Fibroblast of pulmonary artery (primary cell): ENCODE data around the gene TTLL13.

Source experiments
- DNase-seq: peaks from one replicate; pipeline ENCODE4 v3.0.0-alpha.2; 2010; ENCODE audit warnings: low read depth
- H3K4me3 ChIP-seq: replicated peaks from 2 replicates; pipeline ENCODE4 v1.5.1; 2011; ENCODE audit warnings: low read depth, mild to moderate bottlenecking, control low read depth, low read length, moderate library complexity
- TF ChIP-seq, protein P1 (sequence below): IDR thresholded peaks from 2 replicates; pipeline ENCODE4 v1.5.1; 2011; ENCODE audit warnings: mild to moderate bottlenecking, control low read depth, low read length, inconsistent platforms; ENCODE audit errors: missing control alignments

Gene TTLL13

DNA sequence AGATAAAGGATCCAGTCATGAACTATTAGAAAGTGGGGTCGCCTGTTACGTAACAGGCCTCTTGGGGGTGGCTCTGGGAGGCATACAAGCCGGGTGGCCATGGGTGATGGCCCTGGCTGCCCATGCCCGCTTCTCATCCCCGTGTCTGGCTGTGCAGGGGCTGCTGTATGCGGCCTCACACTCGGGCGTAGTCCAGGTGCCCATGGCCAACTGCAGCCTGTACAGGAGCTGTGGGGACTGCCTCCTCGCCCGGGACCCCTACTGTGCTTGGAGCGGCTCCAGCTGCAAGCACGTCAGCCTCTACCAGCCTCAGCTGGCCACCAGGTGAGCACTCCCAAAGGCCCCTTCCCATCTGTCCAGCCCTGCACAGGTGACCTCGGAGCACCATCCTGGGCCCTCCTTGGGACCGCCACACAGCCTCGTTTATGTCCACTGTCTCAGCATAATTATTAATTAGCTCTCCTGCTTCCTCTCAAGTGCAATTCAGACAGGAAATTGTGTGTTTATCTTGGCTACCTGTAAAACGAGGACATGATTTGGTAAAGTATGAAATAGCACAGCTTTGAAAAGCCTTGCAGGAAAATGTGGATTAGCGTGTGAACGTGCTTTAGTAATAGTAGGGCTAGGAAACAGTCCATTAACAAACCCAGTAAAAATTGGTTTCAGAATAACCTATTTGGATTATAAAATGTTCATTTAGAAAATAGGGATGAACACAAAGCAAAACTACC lies 23.7 kb upstream of the TTLL13 start:
- H3K4me3 ChIP-seq, result no peak overlapping the region
- TF ChIP-seq, protein P1, sequence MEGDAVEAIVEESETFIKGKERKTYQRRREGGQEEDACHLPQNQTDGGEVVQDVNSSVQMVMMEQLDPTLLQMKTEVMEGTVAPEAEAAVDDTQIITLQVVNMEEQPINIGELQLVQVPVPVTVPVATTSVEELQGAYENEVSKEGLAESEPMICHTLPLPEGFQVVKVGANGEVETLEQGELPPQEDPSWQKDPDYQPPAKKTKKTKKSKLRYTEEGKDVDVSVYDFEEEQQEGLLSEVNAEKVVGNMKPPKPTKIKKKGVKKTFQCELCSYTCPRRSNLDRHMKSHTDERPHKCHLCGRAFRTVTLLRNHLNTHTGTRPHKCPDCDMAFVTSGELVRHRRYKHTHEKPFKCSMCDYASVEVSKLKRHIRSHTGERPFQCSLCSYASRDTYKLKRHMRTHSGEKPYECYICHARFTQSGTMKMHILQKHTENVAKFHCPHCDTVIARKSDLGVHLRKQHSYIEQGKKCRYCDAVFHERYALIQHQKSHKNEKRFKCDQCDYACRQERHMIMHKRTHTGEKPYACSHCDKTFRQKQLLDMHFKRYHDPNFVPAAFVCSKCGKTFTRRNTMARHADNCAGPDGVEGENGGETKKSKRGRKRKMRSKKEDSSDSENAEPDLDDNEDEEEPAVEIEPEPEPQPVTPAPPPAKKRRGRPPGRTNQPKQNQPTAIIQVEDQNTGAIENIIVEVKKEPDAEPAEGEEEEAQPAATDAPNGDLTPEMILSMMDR, result no peak
- no peak for DNase-seq

DNA sequence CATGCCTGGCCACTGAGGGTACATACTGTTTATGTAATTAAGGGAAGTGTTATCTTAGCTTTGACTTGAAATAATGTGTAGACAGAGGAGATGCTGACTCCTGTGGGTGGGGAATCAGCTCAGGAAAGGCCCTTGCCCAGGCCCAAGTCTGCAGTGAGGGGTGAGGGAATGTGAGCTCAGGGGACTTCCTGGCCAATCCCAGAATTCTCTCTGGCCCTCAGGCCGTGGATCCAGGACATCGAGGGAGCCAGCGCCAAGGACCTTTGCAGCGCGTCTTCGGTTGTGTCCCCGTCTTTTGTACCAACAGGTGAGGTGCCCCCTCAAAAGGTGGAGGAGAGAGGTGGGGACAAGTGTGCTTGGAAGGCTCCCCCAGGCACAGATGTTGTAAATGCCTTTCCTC lies 22.0 kb upstream of the TTLL13 start:
- H3K4me3 ChIP-seq, result no peak overlapping the region

DNA sequence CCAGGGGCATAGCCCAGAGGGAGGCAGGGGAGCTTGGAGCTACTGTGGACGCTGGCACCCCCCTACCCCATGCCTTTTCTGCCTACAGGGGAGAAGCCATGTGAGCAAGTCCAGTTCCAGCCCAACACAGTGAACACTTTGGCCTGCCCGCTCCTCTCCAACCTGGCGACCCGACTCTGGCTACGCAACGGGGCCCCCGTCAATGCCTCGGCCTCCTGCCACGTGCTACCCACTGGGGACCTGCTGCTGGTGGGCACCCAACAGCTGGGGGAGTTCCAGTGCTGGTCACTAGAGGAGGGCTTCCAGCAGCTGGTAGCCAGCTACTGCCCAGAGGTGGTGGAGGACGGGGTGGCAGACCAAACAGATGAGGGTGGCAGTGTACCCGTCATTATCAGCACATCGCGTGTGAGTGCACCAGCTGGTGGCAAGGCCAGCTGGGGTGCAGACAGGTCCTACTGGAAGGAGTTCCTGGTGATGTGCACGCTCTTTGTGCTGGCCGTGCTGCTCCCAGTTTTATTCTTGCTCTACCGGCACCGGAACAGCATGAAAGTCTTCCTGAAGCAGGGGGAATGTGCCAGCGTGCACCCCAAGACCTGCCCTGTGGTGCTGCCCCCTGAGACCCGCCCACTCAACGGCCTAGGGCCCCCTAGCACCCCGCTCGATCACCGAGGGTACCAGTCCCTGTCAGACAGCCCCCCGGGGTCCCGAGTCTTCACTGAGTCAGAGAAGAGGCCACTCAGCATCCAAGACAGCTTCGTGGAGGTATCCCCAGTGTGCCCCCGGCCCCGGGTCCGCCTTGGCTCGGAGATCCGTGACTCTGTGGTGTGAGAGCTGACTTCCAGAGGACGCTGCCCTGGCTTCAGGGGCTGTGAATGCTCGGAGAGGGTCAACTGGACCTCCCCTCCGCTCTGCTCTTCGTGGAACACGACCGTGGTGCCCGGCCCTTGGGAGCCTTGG lies 21.3 kb upstream of the TTLL13 start:
- H3K4me3 ChIP-seq, result no peak overlapping the region
- TF ChIP-seq, protein P1, result no peak
- DNase-seq, result no peak

More for the DNA sequence above, 22.0 kb upstream of the TTLL13 start:
- no peak for DNase-seq
- TF ChIP-seq, protein P1, result no peak

DNA sequence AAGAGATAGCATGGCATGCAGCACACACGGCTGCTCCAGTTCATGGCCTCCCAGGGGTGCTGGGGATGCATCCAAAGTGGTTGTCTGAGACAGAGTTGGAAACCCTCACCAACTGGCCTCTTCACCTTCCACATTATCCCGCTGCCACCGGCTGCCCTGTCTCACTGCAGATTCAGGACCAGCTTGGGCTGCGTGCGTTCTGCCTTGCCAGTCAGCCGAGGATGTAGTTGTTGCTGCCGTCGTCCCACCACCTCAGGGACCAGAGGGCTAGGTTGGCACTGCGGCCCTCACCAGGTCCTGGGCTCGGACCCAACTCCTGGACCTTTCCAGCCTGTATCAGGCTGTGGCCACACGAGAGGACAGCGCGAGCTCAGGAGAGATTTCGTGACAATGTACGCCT lies 20.4 kb upstream of the TTLL13 start:
- TF ChIP-seq, protein P1, result no peak
- DNase-seq, result no peak
- H3K4me3 ChIP-seq, result no peak overlapping the region

DNA sequence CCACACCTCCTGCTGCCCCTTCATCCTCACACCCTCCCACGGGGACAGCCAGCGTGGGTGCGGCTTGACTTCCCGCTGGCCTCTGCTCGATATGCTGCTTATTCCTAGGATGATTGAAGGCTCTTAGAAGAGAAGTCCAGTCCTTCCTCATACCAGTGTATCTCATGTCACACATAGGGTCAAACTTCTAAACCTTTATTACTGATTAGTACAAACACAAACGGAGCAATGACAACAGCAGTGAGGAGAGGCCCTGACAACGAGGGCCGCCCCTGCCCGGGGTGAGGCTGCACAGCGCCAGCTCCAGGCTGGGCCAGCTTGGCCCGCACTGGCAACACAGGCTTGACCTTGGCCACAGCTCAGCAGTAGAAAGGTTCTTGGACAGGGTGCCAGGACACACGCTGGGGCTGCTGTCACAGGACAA lies 19.3 kb upstream of the TTLL13 start:
- DNase-seq, result no peak
- no peak overlapping the region for H3K4me3 ChIP-seq
- TF ChIP-seq, protein P1, result no peak

DNA sequence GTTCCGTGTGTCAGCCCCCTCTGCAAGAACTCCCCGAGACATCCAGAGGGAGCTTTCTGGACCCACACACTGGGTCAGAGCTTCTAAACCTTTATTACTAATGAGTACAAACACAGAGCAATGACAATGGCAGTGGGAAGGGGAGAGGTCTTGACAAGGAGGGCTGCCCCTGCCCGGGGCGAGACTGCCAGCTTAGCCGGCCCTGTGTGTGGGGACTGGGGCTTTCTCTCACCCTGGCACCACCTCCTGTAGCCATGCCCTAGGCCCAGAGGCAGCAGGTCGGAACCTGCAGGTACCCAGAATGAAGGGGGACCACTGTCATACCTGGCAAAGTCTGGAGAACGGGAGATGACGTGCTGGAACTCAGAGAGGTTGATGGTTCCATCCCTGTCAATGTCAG lies 18.7 kb upstream of the TTLL13 start:
- TF ChIP-seq, protein P1, result no peak
- no peak overlapping the region for H3K4me3 ChIP-seq
- DNase-seq, result no peak
